Breast epithelium (tissue), 3 donors: ENCODE results near the gene ABTB2.

Source experiments
- CTCF ChIP-seq, 3 donors: fragments of 450-650 bp; IDR thresholded peaks; one replicate each; pipeline ENCODE4 v1.5.1; 2016 to 2017; ENCODE audit warnings: antibody characterized with exemption in 3 of 3, mild to moderate bottlenecking in 3 of 3, moderate library complexity in 3 of 3
- POLR2A ChIP-seq: fragments of 450-650 bp; IDR thresholded peaks from one replicate; pipeline ENCODE4 v1.6.1; 2016; ENCODE audit warnings: antibody characterized with exemption, mild to moderate bottlenecking, moderate library complexity

- TF ChIP-seq CTCF (IDR thresholded peaks at IDR 0.05) = no peak
- no peak for TF ChIP-seq POLR2A
These were observed 81.4 kb downstream of the ABTB2 start for GRCh38 chr11:34276352-34276864.
